Fibroblast of villous mesenchyme (primary cell): Measurements from ENCODE around the gene PAPPA2. TPM values are rescaled to one million over a fixed set of nuclear protein-coding genes. Genes with fewer than 3 reads are reported as not detected.

Source experiments
- DNase-seq: peaks from one replicate; pipeline ENCODE4 v3.0.0-alpha.2; 2010; ENCODE audit warnings: low read depth
- H3K4me3 ChIP-seq: 2 replicates; pipeline ENCODE4 v1.5.1; 2011; ENCODE audit warnings: low read depth, mild to moderate bottlenecking, low read length
- CTCF ChIP-seq: IDR thresholded peaks from 2 replicates; pipeline ENCODE4 v1.5.1; 2012; ENCODE audit warnings: low read depth, mild to moderate bottlenecking, low read length; ENCODE audit not compliant: insufficient read depth
- total RNA-seq: library from RNA; depleted of rRNA; stranded (reverse); fragments of >200 nt; gene quantifications from 2 replicates; pipeline ENCODE4 v1.2.3, GENCODE V29; 2012

The PAPPA2 gene
- total RNA-seq, 1 donor = 1.3 TPM

GRCh38 chr1:176879784-176880620 lies 417.0 kb downstream of the PAPPA2 start:
- no peak for DNase-seq
- H3K4me3 ChIP-seq = no peak overlapping the region
- TF ChIP-seq CTCF = no peak

GRCh38 chr1:176880955-176881595 lies 418.1 kb downstream of the PAPPA2 start:
- H3K4me3 ChIP-seq = no peak overlapping the region
- peak; percentile 70 for DNase-seq
- peak; percentile 86 for TF ChIP-seq CTCF

GRCh38 chr1:176884286-176884685 lies 421.3 kb downstream of the PAPPA2 start:
- no peak for TF ChIP-seq CTCF
- H3K4me3 ChIP-seq = no peak overlapping the region
- no peak for DNase-seq

- TF ChIP-seq CTCF = no peak
- no peak overlapping the region for H3K4me3 ChIP-seq
- no peak for DNase-seq
Observed at GRCh38 chr1:176884911-176885310, 421.9 kb downstream of the PAPPA2 start.

- no peak for DNase-seq
- TF ChIP-seq CTCF = no peak
- no peak overlapping the region for H3K4me3 ChIP-seq
Observed at GRCh38 chr1:176885341-176885740, 422.4 kb downstream of the PAPPA2 start.

GRCh38 chr1:176885751-176886150 lies 422.8 kb downstream of the PAPPA2 start:
- no peak for TF ChIP-seq CTCF
- DNase-seq = no peak
- no peak overlapping the region for H3K4me3 ChIP-seq
